Tibial nerve (tissue), 4 donors: Measurements from ENCODE around the gene EFCAB8. TPM values are rescaled to one million over a fixed set of nuclear protein-coding genes. Genes with fewer than 3 reads are reported as not detected.

ENCODE experiments used
- DNase-seq, 2 donors: peaks; one replicate each; pipeline ENCODE4 v3.0.0-alpha.2; 2019; ENCODE audit warnings: low spot score in 2 of 2
- H3K27ac ChIP-seq, 4 donors: fragments of 200-600 bp; sonication (generic) in 3 of 4; one replicate each; pipeline ENCODE4 v1.5.1; 2017 to 2019; ENCODE audit warnings: mild to moderate bottlenecking in 1 of 4
- H3K27me3 ChIP-seq, 2 donors: fragments of 200-600 bp; sonication (generic) in 1 of 2; one replicate each; pipeline versions ENCODE4 v1.5.1 to v1.6.0; 2017 to 2019
- H3K36me3 ChIP-seq, 3 donors: fragments of 200-600 bp; sonication (generic); one replicate each; pipeline ENCODE4 v1.5.1; 2018 to 2019
- H3K4me1 ChIP-seq, 4 donors: fragments of 200-600 bp; sonication (generic) in 3 of 4; one replicate each; pipeline ENCODE4 v1.5.1; 2017 to 2019
- H3K4me3 ChIP-seq, 4 donors: fragments of 200-600 bp; sonication (generic) in 3 of 4; one replicate each; pipeline ENCODE4 v1.5.1; 2017 to 2019; ENCODE audit warnings: mild to moderate bottlenecking in 1 of 4, moderate library complexity in 1 of 4
- H3K9me3 ChIP-seq, 4 donors: fragments of 200-600 bp; sonication (generic) in 3 of 4; one replicate each; pipeline ENCODE4 v1.5.1; 2017 to 2019
- CTCF ChIP-seq, 5 experiments: fragments of 200-600 bp in 3 of 5; fragments of 450-650 bp in 2 of 5; sonication (generic) in 3 of 5; IDR thresholded peaks; one replicate each; pipeline ENCODE4 v1.5.1; 2016 to 2019; ENCODE audit warnings: antibody characterized with exemption in 5 of 5, mild to moderate bottlenecking in 3 of 5, moderate library complexity in 2 of 5
- EP300 ChIP-seq, 2 donors: sonication (generic); formaldehyde crosslinking; IDR thresholded peaks; one replicate each; pipeline ENCODE4 v1.6.1; 2017; ENCODE audit warnings: antibody characterized with exemption in 2 of 2, mild to moderate bottlenecking in 1 of 2
- POLR2A ChIP-seq, 2 donors: fragments of 450-650 bp; IDR thresholded peaks; one replicate each; pipeline ENCODE4 v1.6.1; 2017; ENCODE audit warnings: antibody characterized with exemption in 2 of 2, mild to moderate bottlenecking in 2 of 2, moderate library complexity in 2 of 2
- WGBS, 2 donors: methylation state at CpG; one replicate each; pipeline ENCODE4 v1.1.5; 2018; 5-methylcytosine and 5-hydroxymethylcytosine counted together
- total RNA-seq, 4 donors: library from RNA; depleted of rRNA; stranded (reverse); fragments of >200 nt; gene quantifications; one replicate each; pipeline ENCODE4 v1.1.0, GENCODE V29; 2016

Gene EFCAB8
- total RNA-seq, 4 donors from 2014 or later: 0.30 to 0.87 TPM; not detected in 2

DNA sequence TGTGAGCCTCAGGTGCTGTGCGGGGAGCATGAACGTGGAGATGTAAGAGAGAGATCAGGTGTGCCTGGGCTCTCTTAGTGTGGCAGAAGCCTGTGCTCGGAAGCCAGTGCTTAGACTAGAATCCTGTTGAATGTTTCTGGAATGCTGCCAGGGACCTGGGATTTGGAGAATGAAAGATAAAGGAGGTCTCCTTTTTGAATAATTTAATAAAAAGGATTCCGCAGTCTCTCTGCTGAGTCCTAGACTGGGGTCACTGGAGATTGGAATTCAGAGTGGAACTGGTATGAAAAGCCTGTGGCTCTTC lies 18.8 kb upstream of the EFCAB8 start:
- Histone ChIP-seq H3K27me3 (no peaks in the 10 kb centered on the region), H3K4me1 (no peaks in the 10 kb centered on the region), H3K9me3 (no peaks in the 10 kb centered on the region), H3K36me3 (peaks cover 0 to 88% (median 20%) of the 10 kb centered on the region in 3 donors), H3K4me3 (no peak overlapping the region), H3K27ac (no peak overlapping the region)
- 84 to 90% methylated on average over 4 of the region's 4 CpGs for WGBS, 2 donors
- DNase-seq: no peak
- TF ChIP-seq CTCF (IDR thresholded peaks at IDR 0.05) (no peak), POLR2A (IDR thresholded peaks at IDR 0.05) (no peak), EP300 (IDR thresholded peaks at IDR 0.05) (no peak)

- 74 to 78% methylated on average over 9 of the region's 9 CpGs for WGBS, 2 donors
- DNase-seq: no peak
- H3K36me3 ChIP-seq: peaks cover 0 to 92% (median 20%) of the 10 kb centered on the region in 3 donors
- H3K4me1 ChIP-seq: no peaks in the 10 kb centered on the region
- H3K27ac ChIP-seq: no peak overlapping the region
- H3K27me3 ChIP-seq: no peaks in the 10 kb centered on the region
- H3K4me3 ChIP-seq: no peak overlapping the region
- no peaks in the 10 kb centered on the region for H3K9me3 ChIP-seq
- no peak for TF ChIP-seq POLR2A (IDR thresholded peaks at IDR 0.05)
- no peak for TF ChIP-seq CTCF (IDR thresholded peaks at IDR 0.05)
- TF ChIP-seq EP300 (IDR thresholded peaks at IDR 0.05): no peak
Measured at GRCh38 chr20:32841174-32841573, 17.5 kb upstream of the EFCAB8 start.

DNA sequence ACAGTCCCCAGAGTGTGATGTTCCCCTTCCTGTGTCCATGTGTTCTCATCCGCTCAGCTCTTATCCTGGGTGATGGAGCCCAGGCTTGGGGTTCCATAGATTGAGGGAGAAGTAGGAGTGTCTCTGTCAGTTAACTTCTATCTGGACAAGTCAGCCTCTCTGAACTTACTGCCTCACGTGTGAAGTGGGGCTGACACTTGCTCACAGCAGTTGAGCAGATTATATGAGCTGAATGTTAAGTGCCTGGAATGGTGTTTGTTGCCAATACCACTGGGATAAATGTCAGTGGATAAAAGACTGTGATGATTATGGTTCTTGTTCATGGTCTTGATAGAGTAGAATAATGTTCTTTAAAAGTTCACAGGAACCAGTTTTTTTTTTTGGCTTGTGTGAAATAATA lies 17.1 kb upstream of the EFCAB8 start:
- no peak for DNase-seq
- no peak for TF ChIP-seq POLR2A (IDR thresholded peaks at IDR 0.05)
- TF ChIP-seq CTCF (IDR thresholded peaks at IDR 0.05): no peak
- no peak for TF ChIP-seq EP300 (IDR thresholded peaks at IDR 0.05)
- H3K4me1 ChIP-seq: no peaks in the 10 kb centered on the region
- H3K36me3 ChIP-seq: peaks cover 0 to 92% (median 20%) of the 10 kb centered on the region in 3 donors
- H3K27me3 ChIP-seq: no peaks in the 10 kb centered on the region
- no peak overlapping the region for H3K4me3 ChIP-seq
- H3K27ac ChIP-seq: no peak overlapping the region
- H3K9me3 ChIP-seq: no peaks in the 10 kb centered on the region
- 61 to 75% methylated on average over 2 of the region's 2 CpGs for WGBS, 2 donors

- Histone ChIP-seq H3K36me3 (peaks cover 0 to 90% (median 20%) of the 10 kb centered on the region in 3 donors), H3K9me3 (no peaks in the 10 kb centered on the region), H3K27ac (no peak overlapping the region), H3K4me3 (no peak overlapping the region), H3K27me3 (no peaks in the 10 kb centered on the region), H3K4me1 (no peaks in the 10 kb centered on the region)
- 92 to 93% methylated on average over 8 of the region's 8 CpGs for WGBS, 2 donors
- TF ChIP-seq CTCF (IDR thresholded peaks at IDR 0.05): no peak
- no peak for TF ChIP-seq EP300 (IDR thresholded peaks at IDR 0.05)
- TF ChIP-seq POLR2A (IDR thresholded peaks at IDR 0.05): no peak
- DNase-seq: no peak
Measured at GRCh38 chr20:32842688-32843524, 15.8 kb upstream of the EFCAB8 start.

- no peak for TF ChIP-seq EP300 (IDR thresholded peaks at IDR 0.05)
- no peak for TF ChIP-seq POLR2A (IDR thresholded peaks at IDR 0.05)
- no peak for TF ChIP-seq CTCF (IDR thresholded peaks at IDR 0.05)
- DNase-seq: no peak
- Histone ChIP-seq H3K4me1 (no peaks in the 10 kb centered on the region), H3K4me3 (no peak overlapping the region), H3K9me3 (no peaks in the 10 kb centered on the region), H3K27ac (no peak overlapping the region), H3K27me3 (no peaks in the 10 kb centered on the region), H3K36me3 (peaks cover 0 to 88% (median 1%) of the 10 kb centered on the region in 3 donors)
- WGBS, 2 donors: 84 to 91% methylated on average over 2 of the region's 2 CpGs
Measured at GRCh38 chr20:32845786-32846185, 12.9 kb upstream of the EFCAB8 start.
